SU-DHL-6 (cell line): ENCODE results near the gene RPL9.

Source experiments
- CTCF ChIP-seq: fragments of 200-600 bp; sonication (generic); IDR thresholded peaks from one replicate; pipeline ENCODE4 v1.5.1; 2017; ENCODE audit warnings: antibody characterized with exemption, mild to moderate bottlenecking, low read length, moderate library complexity; ENCODE audit not compliant: insufficient read depth, poor library complexity, severe bottlenecking
- EZH2phosphoT487 ChIP-seq: fragments of 200-600 bp; sonication (generic), shearing (Covaris generic); conservative IDR thresholded peaks from 2 replicates; pipeline ENCODE4 v1.6.1; 2018; ENCODE audit warnings: mild to moderate bottlenecking, antibody characterized with exemption, low read length, moderate library complexity, mixed read lengths

- TF ChIP-seq CTCF (no peak), EZH2phosphoT487 (no peak)
Observed at GRCh38 chr4:39494354-39494753, 35.6 kb upstream of the RPL9 start.
